ENCODE data around the gene BOD1L1.

The BOD1L1 gene

DNA sequence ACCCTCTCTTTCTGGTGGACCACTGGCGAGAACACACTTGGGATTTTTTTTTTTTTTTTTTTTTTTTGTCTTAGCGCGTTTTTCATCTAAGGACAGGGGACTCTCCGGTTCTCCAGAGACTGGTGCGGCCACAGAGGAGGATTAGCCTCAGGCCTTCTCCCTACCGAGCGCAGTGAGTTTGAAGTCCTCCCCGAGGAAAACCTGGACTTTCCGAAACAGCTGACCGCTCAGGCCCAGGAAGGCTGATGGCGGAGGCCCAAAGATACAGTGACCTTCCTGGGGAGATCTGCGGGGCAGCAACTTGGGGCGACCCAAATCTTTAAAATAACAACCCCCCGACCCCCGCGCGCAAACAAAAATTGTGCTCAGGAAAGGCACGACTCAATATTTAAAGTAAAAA is 92.4 kb downstream of the BOD1L1 start:
- H3K27me3 ChIP-seq (replicated peaks; ENCODE audit: control insufficient read depth, insufficient read depth, low read length, poor library complexity, severe bottlenecking), result peaks cover 95% of the 10 kb centered on the region
- no peak overlapping the region for H3K4me3 ChIP-seq (ENCODE audit: insufficient read depth, low read depth, low read length, poor library complexity, severe bottlenecking)
- peaks cover 18% of the 10 kb centered on the region for H3K9me3 ChIP-seq (ENCODE audit: control insufficient read depth, low read length)
- no peak overlapping the region for H3K27ac ChIP-seq (ENCODE audit: insufficient read depth, low read length, poor library complexity, severe bottlenecking)
- no peak for DNase-seq
- no peaks in the 10 kb centered on the region for H3K36me3 ChIP-seq (ENCODE audit: control insufficient read depth, insufficient read depth, low read length)
- peaks cover 6% of the 10 kb centered on the region for H3K4me1 ChIP-seq (ENCODE audit: control insufficient read depth, insufficient read depth, low read length, poor library complexity, severe bottlenecking)

DNA sequence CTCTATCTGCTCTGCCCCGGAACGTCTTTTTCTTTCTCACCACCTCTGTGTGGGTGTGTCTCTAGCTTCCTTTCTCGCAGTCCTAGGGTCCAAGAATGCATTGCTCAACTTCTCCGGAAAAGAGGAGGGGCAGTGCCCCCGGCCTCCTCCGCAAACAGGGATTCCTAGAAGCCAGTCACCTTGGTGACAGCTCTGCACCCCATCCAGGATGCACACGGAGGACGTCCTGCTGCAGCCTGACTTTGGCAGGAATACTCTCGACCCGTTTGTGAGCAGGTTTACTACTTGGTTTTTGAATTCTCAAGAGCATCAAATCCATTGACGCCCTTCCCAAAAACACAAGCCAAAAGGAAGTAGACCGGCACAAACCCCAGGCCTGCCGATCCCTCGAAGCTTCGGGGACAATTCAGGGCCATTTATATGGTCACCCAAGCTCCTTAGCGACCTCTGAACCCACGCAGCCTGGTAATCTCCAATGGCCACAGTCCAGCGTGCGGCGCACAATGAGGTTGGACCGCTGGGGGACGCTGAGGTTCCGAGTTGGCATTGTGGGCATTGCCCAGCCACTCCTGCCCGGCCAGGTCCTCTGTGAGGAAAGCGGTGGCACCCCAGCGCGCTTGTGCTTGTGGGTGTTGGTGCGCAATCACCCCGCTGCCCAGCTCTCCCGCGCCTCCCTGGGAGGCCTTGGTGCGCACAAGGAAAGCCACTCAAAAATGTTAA is 93.0 kb downstream of the BOD1L1 start:
- Histone ChIP-seq H3K9me3 (ENCODE audit: control insufficient read depth, low read length) (peaks cover 18% of the 10 kb centered on the region), H3K36me3 (ENCODE audit: control insufficient read depth, insufficient read depth, low read length) (no peaks in the 10 kb centered on the region), H3K27ac (ENCODE audit: insufficient read depth, low read length, poor library complexity, severe bottlenecking) (no peak overlapping the region), H3K27me3 (replicated peaks; ENCODE audit: control insufficient read depth, insufficient read depth, low read length, poor library complexity, severe bottlenecking) (peaks cover 95% of the 10 kb centered on the region), H3K4me1 (ENCODE audit: control insufficient read depth, insufficient read depth, low read length, poor library complexity, severe bottlenecking) (peaks cover 6% of the 10 kb centered on the region), H3K4me3 (ENCODE audit: insufficient read depth, low read depth, low read length, poor library complexity, severe bottlenecking) (no peak overlapping the region)
- DNase-seq, result no peak

DNA sequence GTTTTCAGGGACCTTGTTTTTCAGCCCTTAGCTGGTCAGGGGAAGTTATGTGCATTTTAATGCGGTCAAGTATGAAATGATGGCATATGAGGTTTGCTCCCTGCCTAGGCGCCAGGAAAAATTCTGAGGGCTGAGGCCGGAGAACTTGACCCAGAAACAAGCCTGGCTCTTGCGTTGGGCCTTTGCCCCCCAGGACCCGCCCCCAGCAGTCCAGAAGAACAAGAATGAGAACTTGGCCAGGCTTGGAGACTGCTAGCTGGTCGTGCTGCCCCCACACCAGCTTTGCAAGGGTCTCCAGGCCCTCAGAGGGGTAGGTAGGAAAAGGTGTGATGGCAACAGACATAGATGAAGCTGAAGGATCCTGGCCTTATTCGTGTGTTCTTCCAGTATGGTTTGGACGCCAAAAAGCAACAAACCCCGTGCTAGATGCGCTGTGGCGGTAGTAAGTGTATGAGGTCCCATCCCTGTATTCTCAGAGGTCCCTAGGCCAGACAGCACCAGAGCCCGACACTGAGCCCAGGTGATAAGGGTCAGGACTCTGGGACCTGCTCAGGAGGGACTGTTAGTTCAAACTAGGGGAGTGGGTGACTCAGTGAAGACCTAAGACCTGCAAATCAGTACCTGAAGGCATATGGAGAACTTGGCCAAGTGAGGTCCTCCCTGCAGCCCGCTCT is 93.7 kb downstream of the BOD1L1 start:
- H3K4me3 ChIP-seq (ENCODE audit: insufficient read depth, low read depth, low read length, poor library complexity, severe bottlenecking), result no peak overlapping the region
- H3K27me3 ChIP-seq (replicated peaks; ENCODE audit: control insufficient read depth, insufficient read depth, low read length, poor library complexity, severe bottlenecking), result peaks cover 94% of the 10 kb centered on the region
- no peaks in the 10 kb centered on the region for H3K36me3 ChIP-seq (ENCODE audit: control insufficient read depth, insufficient read depth, low read length)
- peaks cover 18% of the 10 kb centered on the region for H3K9me3 ChIP-seq (ENCODE audit: control insufficient read depth, low read length)
- H3K27ac ChIP-seq (ENCODE audit: insufficient read depth, low read length, poor library complexity, severe bottlenecking), result no peak overlapping the region
- H3K4me1 ChIP-seq (ENCODE audit: control insufficient read depth, insufficient read depth, low read length, poor library complexity, severe bottlenecking), result peaks cover 11% of the 10 kb centered on the region
- DNase-seq, result no peak

DNA sequence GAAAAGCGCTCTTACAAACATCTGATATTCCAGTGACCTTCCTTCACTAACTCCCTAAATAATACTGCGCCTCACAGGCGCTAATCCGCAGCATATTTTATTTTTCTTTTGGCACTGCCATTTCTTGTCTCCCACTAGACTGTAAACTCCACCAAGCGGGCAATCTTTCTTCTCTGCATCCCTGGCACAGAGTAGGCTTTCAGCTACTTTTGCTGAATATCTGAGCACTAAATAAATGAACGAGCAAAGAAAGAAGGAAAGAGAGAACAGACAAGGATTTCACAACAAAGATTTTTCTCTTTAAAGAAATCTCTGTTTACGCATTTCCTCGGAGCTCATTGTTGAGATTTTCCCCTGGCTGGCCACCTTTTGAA is 95.9 kb downstream of the BOD1L1 start:
- H3K27me3 ChIP-seq (replicated peaks; ENCODE audit: control insufficient read depth, insufficient read depth, low read length, poor library complexity, severe bottlenecking), result peaks cover 94% of the 10 kb centered on the region
- peaks cover 21% of the 10 kb centered on the region for H3K4me1 ChIP-seq (ENCODE audit: control insufficient read depth, insufficient read depth, low read length, poor library complexity, severe bottlenecking)
- peaks cover 4% of the 10 kb centered on the region for H3K9me3 ChIP-seq (ENCODE audit: control insufficient read depth, low read length)
- no peak overlapping the region for H3K27ac ChIP-seq (ENCODE audit: insufficient read depth, low read length, poor library complexity, severe bottlenecking)
- H3K36me3 ChIP-seq (ENCODE audit: control insufficient read depth, insufficient read depth, low read length), result no peaks in the 10 kb centered on the region
- no peak overlapping the region for H3K4me3 ChIP-seq (ENCODE audit: insufficient read depth, low read depth, low read length, poor library complexity, severe bottlenecking)
- no peak for DNase-seq

DNA sequence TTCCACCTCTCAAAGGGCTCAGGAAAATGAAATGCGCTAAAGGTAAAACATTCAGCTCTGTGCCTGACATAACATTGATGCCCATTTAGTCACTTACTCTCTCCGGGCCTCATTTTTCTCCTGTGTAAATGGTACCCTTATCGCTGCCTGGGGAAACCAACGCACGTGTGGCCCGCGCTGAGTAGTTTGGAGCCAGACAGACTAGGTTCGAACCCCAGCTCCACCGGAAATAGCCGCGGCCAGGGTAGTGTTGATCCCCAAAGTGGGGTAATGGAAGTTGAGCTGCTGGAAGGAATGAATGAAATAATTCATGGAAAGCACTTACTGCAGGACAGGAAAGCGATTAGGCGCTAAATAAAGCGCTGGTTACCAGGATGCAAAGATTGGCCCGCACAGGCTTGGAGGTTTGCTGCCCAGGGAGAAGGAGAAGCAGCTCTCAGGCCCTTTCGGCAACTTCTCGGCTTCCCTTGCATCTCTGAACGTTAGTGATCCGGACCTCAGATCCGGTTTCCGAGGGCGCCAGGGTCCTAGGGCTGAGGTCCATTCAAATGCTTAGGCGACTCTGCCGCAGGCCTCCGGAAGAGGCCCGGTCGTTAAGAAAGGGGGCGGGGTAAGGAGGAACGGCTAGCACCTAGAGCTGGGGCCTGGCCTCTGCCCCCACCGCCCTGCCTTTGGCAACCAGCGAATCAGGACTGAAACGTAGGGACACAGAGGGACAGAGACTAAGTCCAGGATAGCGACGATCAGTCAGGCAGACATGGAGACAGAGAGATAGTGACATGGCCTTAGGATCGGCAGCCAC is 96.5 kb downstream of the BOD1L1 start:
- Histone ChIP-seq H3K27ac (ENCODE audit: insufficient read depth, low read length, poor library complexity, severe bottlenecking) (no peak overlapping the region), H3K4me3 (ENCODE audit: insufficient read depth, low read depth, low read length, poor library complexity, severe bottlenecking) (no peak overlapping the region), H3K4me1 (ENCODE audit: control insufficient read depth, insufficient read depth, low read length, poor library complexity, severe bottlenecking) (peaks cover 21% of the 10 kb centered on the region), H3K36me3 (ENCODE audit: control insufficient read depth, insufficient read depth, low read length) (no peaks in the 10 kb centered on the region), H3K27me3 (replicated peaks; ENCODE audit: control insufficient read depth, insufficient read depth, low read length, poor library complexity, severe bottlenecking) (peaks cover 94% of the 10 kb centered on the region), H3K9me3 (ENCODE audit: control insufficient read depth, low read length) (no peaks in the 10 kb centered on the region)
- DNase-seq, result no peak

DNA sequence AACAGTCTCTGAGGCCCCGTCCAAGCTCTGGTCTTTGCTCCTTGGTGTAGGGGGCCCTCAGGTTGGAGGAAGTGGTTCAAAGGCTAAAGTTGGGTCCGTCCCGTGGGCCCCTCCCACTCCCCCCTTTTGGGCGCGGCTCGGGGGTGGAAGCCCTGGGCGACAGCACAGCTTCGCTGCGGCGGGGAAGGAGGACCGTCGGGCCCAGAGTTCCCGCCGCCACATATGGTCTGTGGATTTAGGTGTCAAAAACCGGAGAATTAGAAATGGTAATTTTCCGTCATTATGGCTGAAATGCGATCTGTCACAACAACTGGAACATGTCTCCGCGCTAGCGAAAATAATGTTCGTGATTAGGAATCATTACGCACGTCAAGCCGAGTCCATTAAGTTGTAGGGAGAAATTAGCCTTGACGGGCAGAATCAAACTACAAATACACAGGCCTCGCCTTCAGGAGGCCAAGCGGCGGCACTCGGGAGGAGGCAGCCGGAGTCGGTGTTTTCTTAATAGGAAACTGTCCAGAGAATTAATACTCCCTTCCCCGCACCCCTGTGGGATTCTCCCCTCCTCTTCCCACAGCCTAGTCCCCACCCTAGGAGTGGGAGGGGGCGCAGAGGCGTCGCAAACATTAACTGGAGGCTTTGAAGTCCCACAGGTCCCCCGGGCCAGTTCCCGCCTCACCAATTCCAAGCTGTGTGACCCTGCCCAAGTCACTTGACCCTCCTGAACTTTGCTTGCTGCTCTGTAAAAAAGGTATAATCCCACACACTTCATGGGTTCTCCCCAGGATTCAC is 98.2 kb downstream of the BOD1L1 start:
- no peak for DNase-seq
- Histone ChIP-seq H3K4me3 (ENCODE audit: insufficient read depth, low read depth, low read length, poor library complexity, severe bottlenecking) (no peak overlapping the region), H3K36me3 (ENCODE audit: control insufficient read depth, insufficient read depth, low read length) (no peaks in the 10 kb centered on the region), H3K27me3 (replicated peaks; ENCODE audit: control insufficient read depth, insufficient read depth, low read length, poor library complexity, severe bottlenecking) (peaks cover 94% of the 10 kb centered on the region), H3K27ac (ENCODE audit: insufficient read depth, low read length, poor library complexity, severe bottlenecking) (no peak overlapping the region), H3K9me3 (ENCODE audit: control insufficient read depth, low read length) (no peaks in the 10 kb centered on the region), H3K4me1 (ENCODE audit: control insufficient read depth, insufficient read depth, low read length, poor library complexity, severe bottlenecking) (peaks cover 21% of the 10 kb centered on the region)

DNA sequence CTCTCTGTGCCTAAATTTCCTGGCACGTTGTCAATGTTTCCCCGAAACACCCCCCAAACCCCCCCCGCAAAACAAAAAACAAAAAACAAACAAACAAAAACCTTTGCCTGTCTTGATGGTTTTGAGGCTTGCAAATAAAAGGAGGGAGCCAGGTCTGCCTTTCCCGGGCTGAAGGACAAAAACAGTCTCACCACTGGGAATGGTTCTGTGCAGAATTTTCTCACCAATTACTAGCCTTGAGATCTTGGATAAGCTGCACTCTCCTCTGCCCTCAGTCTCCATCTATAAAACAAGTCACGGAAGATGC is 98.8 kb downstream of the BOD1L1 start:
- DNase-seq, result no peak
- Histone ChIP-seq H3K9me3 (ENCODE audit: control insufficient read depth, low read length) (no peaks in the 10 kb centered on the region), H3K27me3 (replicated peaks; ENCODE audit: control insufficient read depth, insufficient read depth, low read length, poor library complexity, severe bottlenecking) (peaks cover 94% of the 10 kb centered on the region), H3K4me1 (ENCODE audit: control insufficient read depth, insufficient read depth, low read length, poor library complexity, severe bottlenecking) (peaks cover 21% of the 10 kb centered on the region), H3K36me3 (ENCODE audit: control insufficient read depth, insufficient read depth, low read length) (no peaks in the 10 kb centered on the region), H3K4me3 (ENCODE audit: insufficient read depth, low read depth, low read length, poor library complexity, severe bottlenecking) (no peak overlapping the region), H3K27ac (ENCODE audit: insufficient read depth, low read length, poor library complexity, severe bottlenecking) (no peak overlapping the region)

DNA sequence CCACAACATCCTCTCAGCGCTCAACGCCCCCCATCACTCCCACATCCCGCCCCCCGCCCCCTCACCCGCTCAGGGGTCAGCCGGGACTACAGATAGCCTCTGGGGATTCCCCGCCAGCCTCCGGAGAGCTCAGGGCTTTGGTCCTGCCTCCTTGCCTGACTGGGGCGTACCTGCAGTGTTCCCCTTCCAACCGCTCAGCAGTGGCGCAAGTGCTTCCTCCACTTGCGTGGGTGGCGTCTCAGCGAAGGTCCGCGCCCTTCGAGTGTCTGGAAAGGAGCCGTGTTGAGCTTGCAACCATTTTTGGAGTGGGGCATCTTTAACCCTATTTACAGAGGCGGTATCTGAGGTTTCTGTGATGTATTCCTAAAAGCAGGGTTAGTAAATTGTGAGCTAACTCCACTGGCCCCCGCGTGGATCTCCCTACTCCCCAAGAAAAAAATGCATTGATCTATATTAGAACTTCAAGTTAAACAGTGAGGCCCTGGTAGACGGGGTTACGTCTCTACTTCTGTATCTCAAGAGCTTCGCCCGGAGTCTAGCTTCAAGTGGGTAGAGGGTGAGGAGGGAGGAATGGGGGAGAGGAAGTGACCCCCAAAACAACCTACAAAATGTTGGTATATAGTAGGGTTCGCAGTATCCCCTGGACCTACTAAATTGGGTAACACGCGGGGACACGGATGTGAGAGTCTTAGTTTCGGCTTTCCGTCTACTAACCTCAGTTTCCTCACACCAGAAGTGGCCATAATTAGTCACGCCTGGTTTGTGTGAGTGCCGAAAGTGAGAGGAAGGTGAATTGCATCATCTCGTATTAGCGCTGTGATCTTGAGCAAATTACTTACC is 99.3 kb downstream of the BOD1L1 start:
- Histone ChIP-seq H3K36me3 (ENCODE audit: control insufficient read depth, insufficient read depth, low read length) (no peaks in the 10 kb centered on the region), H3K27ac (ENCODE audit: insufficient read depth, low read length, poor library complexity, severe bottlenecking) (no peak overlapping the region), H3K4me1 (ENCODE audit: control insufficient read depth, insufficient read depth, low read length, poor library complexity, severe bottlenecking) (peaks cover 21% of the 10 kb centered on the region), H3K9me3 (ENCODE audit: control insufficient read depth, low read length) (no peaks in the 10 kb centered on the region), H3K4me3 (ENCODE audit: insufficient read depth, low read depth, low read length, poor library complexity, severe bottlenecking) (no peak overlapping the region), H3K27me3 (replicated peaks; ENCODE audit: control insufficient read depth, insufficient read depth, low read length, poor library complexity, severe bottlenecking) (peaks cover 93% of the 10 kb centered on the region)
- no peak for DNase-seq

DNA sequence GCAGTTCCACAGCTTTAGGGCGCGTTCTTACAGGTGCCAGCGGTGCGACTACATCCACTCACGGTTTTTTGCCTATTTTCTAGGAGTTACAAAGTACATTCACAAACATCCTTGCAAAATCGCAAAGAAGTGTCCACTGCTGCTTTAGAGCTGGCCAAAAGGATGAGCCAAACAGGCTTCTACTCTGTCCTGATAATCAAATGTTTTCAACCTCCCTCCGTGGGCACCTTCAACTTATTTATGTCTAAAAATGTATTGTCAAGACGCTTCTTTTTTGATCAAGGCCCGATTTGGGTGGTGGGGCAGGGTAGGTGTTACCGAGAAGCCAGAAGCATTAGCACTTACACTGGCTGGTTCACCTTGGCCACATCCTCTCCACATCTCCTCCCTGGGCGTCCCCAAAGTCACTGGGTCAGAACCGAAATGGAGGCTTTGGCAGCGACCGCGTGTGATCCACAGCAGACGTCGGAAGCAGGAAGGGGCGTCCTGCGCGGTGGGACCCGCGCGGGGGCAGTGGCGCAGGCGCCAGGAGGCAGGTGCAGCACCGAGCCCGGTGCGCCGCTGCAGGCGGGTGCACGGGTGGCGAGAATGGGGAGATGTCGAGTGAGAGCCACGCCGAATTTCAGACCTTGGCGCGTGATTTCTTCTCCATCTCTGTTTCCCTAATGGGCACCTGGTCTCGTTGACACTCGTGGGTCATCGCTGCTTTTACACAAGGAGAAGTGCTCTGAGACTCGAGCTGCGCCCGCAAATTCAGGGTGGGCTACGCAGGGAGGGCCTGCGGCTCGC is 100.1 kb downstream of the BOD1L1 start:
- peaks cover 21% of the 10 kb centered on the region for H3K4me1 ChIP-seq (ENCODE audit: control insufficient read depth, insufficient read depth, low read length, poor library complexity, severe bottlenecking)
- H3K27ac ChIP-seq (ENCODE audit: insufficient read depth, low read length, poor library complexity, severe bottlenecking), result no peak overlapping the region
- no peaks in the 10 kb centered on the region for H3K36me3 ChIP-seq (ENCODE audit: control insufficient read depth, insufficient read depth, low read length)
- H3K9me3 ChIP-seq (ENCODE audit: control insufficient read depth, low read length), result no peaks in the 10 kb centered on the region
- no peak overlapping the region for H3K4me3 ChIP-seq (ENCODE audit: insufficient read depth, low read depth, low read length, poor library complexity, severe bottlenecking)
- no peak for DNase-seq
- peaks cover 94% of the 10 kb centered on the region for H3K27me3 ChIP-seq (replicated peaks; ENCODE audit: control insufficient read depth, insufficient read depth, low read length, poor library complexity, severe bottlenecking)

Data from effector memory CD4-positive, alpha-beta T cell (primary cell).